RWPE1 (cell line): Measurements from ENCODE around the gene NPHS1.
"Not testable (repeated sequence)": the region's sequence is repeated elsewhere in the genome, so short reads cannot be mapped to it uniquely, and the experiment has no call there.

ENCODE experiments used
- CTCF ChIA-PET: fragments of 350-600 bp; sonication (Branson Sonifier 250); formaldehyde crosslinking; extraction: SDS; loops from one replicate; lab custom pipeline; 2021; lab: Yijun Ruan, JAX
- POLR2A ChIA-PET: fragments of 400-600 bp; formaldehyde crosslinking; extraction: SDS; loops from one replicate; lab custom pipeline; 2020; ENCODE audit warnings: antibody characterized with exemption; ENCODE audit not compliant: low non-redundant PET; lab: Yijun Ruan, JAX
- DNase-seq: peaks from one replicate; pipeline ENCODE4 v3.0.0; 2012; ENCODE audit warnings: low spot score
- H3K27ac ChIP-seq: fragments of 450-650 bp; 2 replicates; pipeline ENCODE4 v1.5.1; 2017
- TF ChIP-seq, protein P1 (sequence below): fragments of 450-650 bp; conservative IDR thresholded peaks from 2 replicates; pipeline ENCODE4 v1.5.1; 2017; ENCODE audit warnings: low read depth, mild to moderate bottlenecking

Gene NPHS1

DNA sequence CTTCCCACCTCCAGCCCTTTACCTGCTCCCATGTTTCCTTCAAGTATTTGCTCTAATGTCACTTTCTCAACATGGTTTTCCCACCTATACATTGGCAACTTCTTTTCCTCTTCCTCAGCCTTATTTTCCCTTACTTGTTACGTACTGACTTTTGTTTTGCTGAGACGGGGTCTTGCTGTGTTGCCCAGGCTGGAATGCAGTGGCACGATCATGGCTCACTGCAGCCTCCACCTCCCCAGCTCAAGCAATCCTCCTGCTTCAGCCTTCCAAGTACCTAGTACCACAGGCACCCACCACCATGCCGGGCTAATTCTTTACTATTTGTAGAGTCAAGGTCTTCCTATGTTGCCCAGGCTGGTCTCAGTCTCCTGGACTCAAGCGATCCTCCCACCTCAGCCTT lies 44.7 kb downstream of the NPHS1 start:
- ChIA-PET CTCF (no interaction called here), POLR2A (no interaction called here)
- TF ChIP-seq, protein P1, sequence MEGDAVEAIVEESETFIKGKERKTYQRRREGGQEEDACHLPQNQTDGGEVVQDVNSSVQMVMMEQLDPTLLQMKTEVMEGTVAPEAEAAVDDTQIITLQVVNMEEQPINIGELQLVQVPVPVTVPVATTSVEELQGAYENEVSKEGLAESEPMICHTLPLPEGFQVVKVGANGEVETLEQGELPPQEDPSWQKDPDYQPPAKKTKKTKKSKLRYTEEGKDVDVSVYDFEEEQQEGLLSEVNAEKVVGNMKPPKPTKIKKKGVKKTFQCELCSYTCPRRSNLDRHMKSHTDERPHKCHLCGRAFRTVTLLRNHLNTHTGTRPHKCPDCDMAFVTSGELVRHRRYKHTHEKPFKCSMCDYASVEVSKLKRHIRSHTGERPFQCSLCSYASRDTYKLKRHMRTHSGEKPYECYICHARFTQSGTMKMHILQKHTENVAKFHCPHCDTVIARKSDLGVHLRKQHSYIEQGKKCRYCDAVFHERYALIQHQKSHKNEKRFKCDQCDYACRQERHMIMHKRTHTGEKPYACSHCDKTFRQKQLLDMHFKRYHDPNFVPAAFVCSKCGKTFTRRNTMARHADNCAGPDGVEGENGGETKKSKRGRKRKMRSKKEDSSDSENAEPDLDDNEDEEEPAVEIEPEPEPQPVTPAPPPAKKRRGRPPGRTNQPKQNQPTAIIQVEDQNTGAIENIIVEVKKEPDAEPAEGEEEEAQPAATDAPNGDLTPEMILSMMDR = no peak
- no peak overlapping the region for H3K27ac ChIP-seq
- DNase-seq = no peak

DNA sequence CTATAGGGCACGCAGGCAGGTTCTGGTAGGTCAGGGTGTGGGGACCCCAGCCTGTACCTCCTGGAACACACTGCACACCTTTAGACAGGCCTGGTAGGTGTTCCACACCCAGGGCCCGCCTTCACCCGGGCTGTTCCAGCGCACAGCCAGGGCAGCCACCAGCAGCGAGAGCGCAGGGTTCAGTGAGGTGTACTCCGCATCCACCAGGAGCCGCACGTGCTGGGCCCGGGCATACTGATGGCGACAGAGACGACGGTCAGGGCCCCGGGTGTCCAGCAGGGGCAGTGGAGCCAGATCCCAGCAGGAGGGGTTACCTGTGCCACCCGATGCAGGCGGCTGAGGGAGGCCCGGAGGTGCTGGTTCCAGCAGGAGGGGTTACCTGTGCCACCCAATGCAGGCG lies 45.7 kb downstream of the NPHS1 start:
- ChIA-PET POLR2A (no interaction called here), CTCF (no interaction called here)
- TF ChIP-seq, protein P1 = no peak
- no peak for DNase-seq
- H3K27ac ChIP-seq = no peak overlapping the region

DNA sequence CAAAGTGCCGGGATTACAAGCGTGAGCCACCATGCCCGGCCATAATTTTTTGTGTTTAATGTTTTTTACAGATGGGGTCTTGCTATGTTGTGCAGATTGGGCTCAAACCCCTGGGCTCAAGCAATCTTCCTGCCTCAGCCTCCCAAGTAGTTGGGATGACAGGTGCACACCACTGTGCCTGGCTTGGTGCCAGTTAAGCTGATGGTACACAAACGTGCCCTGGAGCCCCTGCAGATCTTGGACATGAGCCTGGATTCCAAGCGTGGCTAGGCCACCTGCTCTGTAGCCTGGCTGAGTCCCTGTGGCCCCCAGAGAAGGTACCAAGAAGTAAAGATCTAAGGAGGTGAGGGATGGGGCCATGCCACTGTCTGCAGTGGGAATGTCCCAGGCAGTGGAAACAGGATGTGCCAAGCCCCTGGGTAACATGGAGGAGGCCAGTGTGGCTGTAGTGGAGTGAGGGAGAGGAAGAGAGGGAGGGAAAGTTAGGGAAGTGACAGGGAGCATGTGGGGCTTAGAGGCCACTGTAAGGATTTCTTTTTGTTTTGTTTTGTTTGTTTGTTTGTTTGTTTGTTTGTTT lies 46.7 kb downstream of the NPHS1 start:
- POLR2A ChIA-PET = no interaction called here
- CTCF ChIA-PET = no interaction called here
- TF ChIP-seq, protein P1 = no peak
- no peak overlapping the region for H3K27ac ChIP-seq
- DNase-seq = no peak

DNA sequence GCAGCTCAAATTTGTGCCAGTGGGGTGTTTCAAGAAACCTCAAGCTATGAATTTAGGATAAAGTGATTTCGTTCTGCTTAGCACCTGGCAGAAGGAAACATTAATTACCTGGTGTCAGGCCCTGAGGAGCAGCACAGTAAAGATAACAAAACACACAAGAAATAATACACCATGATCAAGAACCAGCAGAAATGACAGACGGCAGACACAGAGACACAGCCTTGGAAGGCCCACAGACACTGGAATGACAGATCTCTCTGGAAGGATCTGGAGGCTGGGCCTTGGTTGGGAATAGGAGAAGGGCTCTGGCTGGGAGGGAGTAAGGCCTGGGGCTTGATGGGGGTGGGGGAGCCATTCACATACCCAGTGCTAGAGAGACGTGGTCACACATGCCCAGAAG lies 50.5 kb downstream of the NPHS1 start:
- ChIA-PET POLR2A (no interaction called here), CTCF (interaction anchor here (0.6 kb wide), 1 partner anchor 13 kb away, joined by 4 read pairs; no protein-coding TSS in a partner anchor)
- TF ChIP-seq, protein P1 = no peak
- H3K27ac ChIP-seq = no peak overlapping the region
- DNase-seq = no peak

DNA sequence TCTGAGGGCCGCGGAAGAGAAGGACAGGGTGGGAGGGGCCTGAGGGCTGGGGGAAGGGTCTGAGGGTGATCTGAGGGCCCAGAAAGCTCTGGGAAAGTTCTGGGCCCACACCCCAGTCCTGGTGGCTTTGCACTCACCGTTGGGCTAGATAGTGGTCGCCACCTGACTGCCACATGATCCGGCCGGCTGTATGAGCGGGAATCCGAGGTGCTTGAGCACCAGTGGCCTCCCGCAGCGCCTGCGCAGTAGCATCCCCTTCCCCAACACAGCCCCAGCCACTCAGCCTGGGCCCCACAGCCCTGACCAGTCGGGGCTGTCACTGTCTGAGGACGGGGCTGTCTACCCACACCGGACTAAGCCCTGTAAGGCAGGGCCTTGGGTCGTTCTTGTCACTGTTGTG lies 54.6 kb downstream of the NPHS1 start:
- DNase-seq = no peak
- ChIA-PET POLR2A (no interaction called here), CTCF (no interaction called here)

DNA sequence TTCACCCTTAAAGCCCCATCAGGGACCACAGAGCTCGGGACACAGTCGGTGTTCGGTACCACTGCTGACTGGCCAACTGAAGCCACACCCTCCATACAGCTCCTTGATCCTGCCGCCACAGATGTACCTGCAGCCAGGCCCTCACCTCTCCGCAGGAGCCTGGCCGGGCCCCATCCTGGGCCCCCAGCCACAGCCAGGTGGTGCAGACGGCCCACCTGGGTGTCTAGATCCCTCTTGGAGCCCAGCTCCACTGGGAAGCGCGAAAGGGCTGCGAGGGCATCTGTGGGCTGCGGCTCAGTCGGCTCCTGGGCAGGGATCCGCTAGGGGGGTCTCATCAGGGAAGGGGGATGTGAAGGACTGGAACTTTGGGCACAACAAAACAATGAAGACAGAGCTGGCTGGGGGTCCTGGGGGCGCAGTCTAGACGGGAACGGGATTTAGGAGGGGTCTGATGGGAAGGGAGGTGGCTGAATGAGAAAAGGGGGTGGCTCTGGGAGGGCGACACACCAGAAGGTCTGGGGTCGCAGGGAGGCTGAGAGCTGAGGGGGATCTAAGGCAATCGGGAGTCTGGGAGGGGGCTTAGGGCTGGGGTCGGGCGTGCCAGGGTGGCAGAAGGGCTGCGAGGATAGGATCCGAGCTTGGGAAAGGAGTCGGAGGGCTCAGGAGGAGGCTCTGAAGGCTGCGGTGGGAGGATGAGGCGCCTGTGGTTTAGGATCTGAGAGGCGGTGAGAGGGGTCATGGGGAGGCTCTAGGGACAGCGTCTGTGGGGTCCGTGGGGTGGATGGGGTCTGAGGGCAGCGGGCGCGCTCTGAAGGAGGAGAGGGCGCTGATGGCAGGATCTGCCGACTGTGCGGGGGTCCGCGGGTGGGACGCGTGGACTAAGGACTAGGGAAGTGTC lies 55.4 kb downstream of the NPHS1 start:
- CTCF ChIA-PET = no interaction called here
- no peak for DNase-seq
- POLR2A ChIA-PET = no interaction called here
- H3K27ac ChIP-seq = no peak overlapping the region
- TF ChIP-seq, protein P1 = no peak

More for the DNA sequence above, 54.6 kb downstream of the NPHS1 start:
- no peak overlapping the region for H3K27ac ChIP-seq
- TF ChIP-seq, protein P1 = no peak

DNA sequence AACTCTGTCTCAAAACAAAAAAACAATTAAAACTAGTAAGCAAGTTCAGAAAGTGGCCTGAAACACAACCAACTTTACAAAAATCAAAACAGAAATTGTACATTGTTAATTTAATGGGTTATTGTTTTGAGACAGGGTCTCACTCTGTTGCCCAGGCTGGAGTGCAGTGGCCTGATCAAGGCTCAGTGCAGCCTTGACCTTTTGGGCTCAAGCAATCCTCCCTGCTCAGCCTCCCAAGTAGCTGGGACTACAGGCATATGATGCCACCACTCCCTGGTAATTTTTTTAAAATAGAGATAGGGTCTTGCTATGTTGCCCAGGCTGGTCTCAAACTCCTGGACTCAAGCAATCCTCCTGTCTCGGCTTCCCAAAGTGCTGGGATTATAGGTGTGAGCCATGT lies 56.7 kb downstream of the NPHS1 start:
- H3K27ac ChIP-seq, POLR2A ChIA-PET, DNase-seq: not testable (repeated sequence)
- CTCF ChIA-PET = interaction anchor here (0.6 kb wide), 1 partner anchor 27 kb away, joined by 3 read pairs; no protein-coding TSS in a partner anchor
